22Rv1 (cell line): ENCODE results near the gene AMN.

ENCODE experiments used
- CTCF ChIP-seq: fragments of 450-650 bp; IDR thresholded peaks from 2 replicates; pipeline ENCODE4 v1.5.1; 2017; ENCODE audit warnings: mild to moderate bottlenecking
- ZFX ChIP-seq: fragments of 450-650 bp; IDR thresholded peaks from 2 replicates; pipeline ENCODE4 v1.6.1; 2017; ENCODE audit warnings: antibody characterized with exemption, borderline replicate concordance

- TF ChIP-seq CTCF = no peak
- no peak for TF ChIP-seq ZFX
Measured at GRCh38 chr14:102979406-102979805, 56.9 kb downstream of the AMN start.
